Left ventricle myocardium superior (tissue), 1 donor: Measurements from ENCODE around the gene NRN1L. TPM values are rescaled to one million over a fixed set of nuclear protein-coding genes. Genes with fewer than 3 reads are reported as not detected.
"Not testable (repeated sequence)": the region's sequence is repeated elsewhere in the genome, so short reads cannot be mapped to it uniquely, and the experiment has no call there.

Source experiments
- ATAC-seq: fragments of 200-7000 bp; cut with Tn5 transposase; one replicate; pipeline ENCODE4 v1.9.1; 2020; ENCODE audit warnings: mild to moderate bottlenecking, moderate library complexity
- DNase-seq: peaks from one replicate; pipeline ENCODE4 v3.0.0-alpha.2; 2020
- intact Hi-C: fragments of 100-400 bp; cut with micrococcal nuclease; formaldehyde crosslinking; loops from one replicate; pipeline ENCODE4 v1.11.0; 2022
- long read RNA-seq: library from polyadenylated mRNA; unstranded; transcript quantifications from one replicate; pipeline ENCODE4 v2.0.0, GENCODE V29; 2021
- total RNA-seq: library from RNA; stranded (reverse); fragmentation: NEBNext Ultra II Directional; extraction: Animal tissue kit (Norgen Biotek cat#: 25700); gene quantifications from one replicate; pipeline ENCODE4 v1.2.1, GENCODE V29; 2021
- donor health status: DM: no; HTN: yes; CAD: no; lungs with severe emphysema.

The NRN1L gene
- not detected for total RNA-seq
- long read RNA-seq, result 0 reads

GRCh38 chr16:67884684-67885083 is at the start of gene NRN1L:
Gene NRN1L, plus strand, starts transcription at chr16:67884885. Its CDS starts 19 bp downstream, at chr16:67884904.
- DNase-seq (peak; percentile 94), ATAC-seq (peak; percentile 74)
- intact Hi-C loops, result no loop called here

GRCh38 chr16:67837190-67837589 is 47.5 kb upstream of the NRN1L start:
- intact Hi-C loops, ATAC-seq, DNase-seq: not testable (repeated sequence)

- intact Hi-C loops, result no loop called here
- no peak for ATAC-seq
- no peak for DNase-seq
These were observed 46.9 kb upstream of the NRN1L start for GRCh38 chr16:67837811-67838210.

GRCh38 chr16:67841198-67841815 is 43.4 kb upstream of the NRN1L start:
- intact Hi-C loops, result no loop called here
- DNase-seq (no peak), ATAC-seq (peak; percentile 1)

- DNase-seq (peak; percentile 95), ATAC-seq (peak; percentile 73)
- intact Hi-C loops, result no loop called here
These were observed 42.7 kb upstream of the NRN1L start, which contains the start of gene THAP11 for GRCh38 chr16:67841816-67842508. Gene THAP11, plus strand, starts transcription at chr16:67842320. Its CDS starts 235 bp downstream, at chr16:67842555.

GRCh38 chr16:67842509-67843342 is 42.0 kb upstream of the NRN1L start:
- intact Hi-C loops, result no loop called here
- peak; percentile 10 for ATAC-seq
- DNase-seq, result peak; percentile 69

GRCh38 chr16:67843343-67843765 is 41.3 kb upstream of the NRN1L start:
- intact Hi-C loops, result no loop called here
- peak; percentile 41 for DNase-seq
- no peak for ATAC-seq

GRCh38 chr16:67844497-67844896 is 40.2 kb upstream of the NRN1L start:
- DNase-seq (no peak), ATAC-seq (no peak)
- intact Hi-C loops, result no loop called here

- ATAC-seq, result no peak
- intact Hi-C loops, result no loop called here
These were observed 39.2 kb upstream of the NRN1L start for GRCh38 chr16:67845291-67846062.

GRCh38 chr16:67846063-67846319 is 38.7 kb upstream of the NRN1L start:
- intact Hi-C loops, result no loop called here
- DNase-seq (no peak), ATAC-seq (no peak)

More at GRCh38 chr16:67845291-67846062, 39.2 kb upstream of the NRN1L start:
- no peak for DNase-seq

GRCh38 chr16:67846320-67847063 is 38.2 kb upstream of the NRN1L start, which contains the start of gene NUTF2:
Gene NUTF2, plus strand, starts transcription at chr16:67846933. Its CDS starts 18,198 bp downstream, at chr16:67865131.
- DNase-seq (peak; percentile 98), ATAC-seq (peak; percentile 87)
- intact Hi-C loops, result no loop called here

- peak; percentile 65 for ATAC-seq
- intact Hi-C loops, result no loop called here
- DNase-seq, result peak; percentile 84
These were observed 37.4 kb upstream of the NRN1L start, which contains the start of gene CENPT for GRCh38 chr16:67847064-67847861. Gene CENPT, minus strand, starts transcription at chr16:67847693. Its CDS starts 13,834 bp downstream, at chr16:67833859.

GRCh38 chr16:67848118-67848517 is 36.6 kb upstream of the NRN1L start:
- ATAC-seq (no peak), DNase-seq (no peak)
- intact Hi-C loops, result no loop called here

- ATAC-seq, result no peak
- intact Hi-C loops, result no loop called here
- DNase-seq, result no peak
These were observed 31.0 kb upstream of the NRN1L start for GRCh38 chr16:67853670-67854069.

GRCh38 chr16:67855789-67856188 is 28.9 kb upstream of the NRN1L start:
- ATAC-seq, result no peak
- no peak for DNase-seq
- intact Hi-C loops, result no loop called here

GRCh38 chr16:67856927-67857546 is 27.6 kb upstream of the NRN1L start:
- intact Hi-C loops, result no loop called here
- DNase-seq (no peak), ATAC-seq (no peak)

- ATAC-seq (peak; percentile 90), DNase-seq (peak; percentile 70)
- intact Hi-C loops, result no loop called here
These were observed 27.0 kb upstream of the NRN1L start for GRCh38 chr16:67857547-67858233.
